HG03066 (cell line): Measurements from ENCODE around the gene MOCS3.

Experiments used
- ATAC-seq: cut with Tn5 transposase; IDR thresholded peaks from one replicate; pipeline ENCODE4 v1.9.1; 2021; ENCODE audit warnings: low read depth; ENCODE audit not compliant: unreplicated experiment

MOCS3 gene

GRCh38 chr20:50980071-50980681, 21.6 kb downstream of the MOCS3 start:
- no peak for ATAC-seq

- no peak for ATAC-seq
Observed at GRCh38 chr20:50980851-50981713, 22.5 kb downstream of the MOCS3 start.

- no peak for ATAC-seq
Observed at GRCh38 chr20:50981714-50982048, 23.1 kb downstream of the MOCS3 start.

- no peak for ATAC-seq
Observed at GRCh38 chr20:50982363-50982762, 23.7 kb downstream of the MOCS3 start.

DNA sequence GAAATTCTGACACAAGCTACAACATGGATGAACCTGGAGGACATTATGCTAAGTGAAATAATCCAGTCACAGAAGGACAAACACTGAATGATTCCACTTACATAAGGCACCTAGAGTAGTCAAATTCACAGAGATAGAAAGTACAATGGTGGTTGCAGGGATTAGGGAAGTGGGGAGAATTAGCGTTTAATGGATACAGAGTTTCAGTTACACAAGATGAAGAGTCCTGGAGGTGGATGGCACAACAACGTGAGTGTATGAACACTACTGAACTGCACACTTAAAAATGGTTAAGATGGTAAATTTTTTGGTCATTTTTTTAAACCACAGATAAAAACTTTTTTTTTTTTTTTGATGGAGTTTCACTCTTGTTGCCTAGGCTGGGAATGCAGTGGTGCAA, 24.7 kb downstream of the MOCS3 start:
- no peak for ATAC-seq

DNA sequence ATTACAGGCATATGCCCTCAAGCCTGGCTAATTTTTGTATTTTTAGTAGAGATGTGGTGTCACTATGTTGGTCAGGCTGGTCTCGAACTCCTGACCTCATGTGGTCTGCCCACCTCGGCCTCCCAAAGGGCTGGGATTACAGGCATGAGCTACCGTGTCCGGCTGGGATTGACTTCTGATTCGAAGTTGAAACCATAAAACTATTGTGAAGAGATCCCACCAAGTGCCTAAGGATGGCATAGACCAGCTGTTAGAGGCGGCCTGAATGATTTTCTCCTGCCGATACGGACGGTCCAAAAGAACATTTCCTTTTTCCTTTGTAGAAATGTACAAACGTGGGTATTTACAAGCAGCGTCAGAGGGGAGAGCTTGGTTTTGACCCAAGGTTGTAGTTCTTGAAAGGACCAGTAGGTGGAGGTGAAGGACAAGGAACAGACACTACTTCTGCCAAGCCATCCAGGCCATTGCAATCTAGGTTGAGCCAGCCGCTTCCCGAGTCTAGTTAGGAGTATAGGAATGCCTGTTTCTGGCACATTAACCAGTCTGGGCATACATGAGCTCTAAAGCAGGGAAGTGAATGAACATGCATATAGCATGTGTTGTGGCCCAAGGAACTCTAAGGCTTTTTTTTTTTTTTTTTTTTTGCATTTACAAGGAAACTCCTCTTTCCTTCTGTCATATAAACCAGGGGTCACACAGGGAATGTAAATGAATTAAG, 29.0 kb downstream of the MOCS3 start:
- no peak for ATAC-seq

DNA sequence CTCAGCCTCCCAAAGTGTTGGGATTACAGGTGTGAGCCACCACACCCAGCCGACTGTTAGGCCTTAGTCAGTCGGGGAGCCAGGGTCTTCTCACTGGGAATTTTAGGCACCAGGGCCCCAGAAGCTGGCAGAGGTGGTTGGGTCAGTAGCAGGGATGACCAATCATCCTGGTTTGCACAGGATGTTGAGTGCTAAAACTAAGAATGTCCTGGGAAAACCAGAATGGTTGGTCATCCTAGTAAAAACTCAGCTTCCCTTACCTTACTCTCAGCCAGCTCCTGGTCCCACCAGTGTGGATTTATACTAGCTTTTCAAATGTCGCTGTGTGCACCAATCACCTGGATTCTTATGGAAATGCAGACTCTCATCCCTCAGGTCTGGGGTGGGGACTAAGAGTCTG, 32.5 kb downstream of the MOCS3 start:
- ATAC-seq: no peak

- no peak for ATAC-seq
Observed at GRCh38 chr20:50992336-50992732, 33.7 kb downstream of the MOCS3 start.

GRCh38 chr20:50992733-50993457, 34.3 kb downstream of the MOCS3 start:
- no peak for ATAC-seq

DNA sequence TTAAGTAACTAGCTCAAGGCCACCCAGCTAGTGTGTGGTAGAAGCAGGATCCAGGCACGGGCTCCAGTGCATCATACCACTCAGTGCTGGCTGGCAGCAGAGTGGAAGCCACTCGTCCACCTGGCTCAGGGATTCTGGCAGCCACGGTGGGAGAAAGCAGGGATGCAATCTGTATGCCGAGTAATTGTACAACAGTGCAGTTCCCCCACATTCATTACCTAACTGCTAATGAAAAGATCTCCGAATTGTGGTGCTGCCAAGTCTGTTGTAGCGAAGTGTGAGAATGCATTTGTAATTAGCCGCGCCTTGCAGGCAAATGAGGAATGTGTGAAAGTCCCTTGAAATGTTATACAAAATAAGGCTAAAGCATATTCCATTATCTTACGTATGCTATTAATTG, 35.3 kb downstream of the MOCS3 start:
- no peak for ATAC-seq

GRCh38 chr20:50995506-50995905, 36.9 kb downstream of the MOCS3 start:
- no peak for ATAC-seq

DNA sequence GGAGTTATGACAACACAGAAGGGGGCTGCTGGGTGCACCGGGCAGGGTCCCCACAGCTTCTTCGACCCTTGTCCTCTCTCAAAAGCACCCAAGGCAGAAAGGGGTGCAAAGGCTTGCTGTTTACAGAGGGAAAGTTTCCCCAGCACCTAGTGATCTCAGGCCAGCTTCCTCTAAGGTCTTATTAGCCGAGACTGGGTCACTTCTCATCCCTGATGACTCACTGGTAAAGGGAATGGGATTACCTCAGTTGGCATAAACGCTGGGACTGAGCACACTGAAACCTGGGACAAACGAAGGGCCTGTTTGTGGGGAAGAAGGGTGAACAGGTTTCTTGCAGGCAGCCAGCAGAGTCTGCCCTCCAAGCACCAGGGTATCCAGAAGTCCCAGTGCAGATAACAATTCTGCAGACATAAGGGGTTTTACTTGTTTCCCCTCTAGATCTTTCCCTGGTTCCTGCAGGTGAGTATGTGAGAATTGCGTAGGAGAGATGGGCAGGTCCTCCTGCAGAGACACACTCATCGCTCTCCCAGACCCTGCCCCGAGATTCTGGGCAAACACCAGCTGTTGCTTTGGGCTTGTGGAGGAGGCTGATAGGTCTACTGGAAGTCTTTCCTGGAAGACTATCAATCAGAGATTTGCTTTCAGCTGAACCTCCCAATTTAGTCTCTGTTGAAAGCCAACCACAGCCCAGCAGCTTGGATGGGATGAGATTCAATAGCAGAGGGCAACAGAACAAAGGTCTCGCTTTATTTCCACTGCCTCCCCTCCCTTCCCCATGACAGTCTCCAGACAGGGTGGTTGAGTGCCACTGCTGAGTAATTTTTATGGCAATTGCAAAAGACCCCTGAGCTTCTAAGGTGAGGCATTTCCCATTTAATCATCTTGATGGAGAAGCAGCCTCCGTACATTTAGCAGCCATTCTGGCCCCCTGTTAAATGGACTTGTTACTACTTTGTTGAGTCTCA, 38.6 kb downstream of the MOCS3 start:
- no peak for ATAC-seq

DNA sequence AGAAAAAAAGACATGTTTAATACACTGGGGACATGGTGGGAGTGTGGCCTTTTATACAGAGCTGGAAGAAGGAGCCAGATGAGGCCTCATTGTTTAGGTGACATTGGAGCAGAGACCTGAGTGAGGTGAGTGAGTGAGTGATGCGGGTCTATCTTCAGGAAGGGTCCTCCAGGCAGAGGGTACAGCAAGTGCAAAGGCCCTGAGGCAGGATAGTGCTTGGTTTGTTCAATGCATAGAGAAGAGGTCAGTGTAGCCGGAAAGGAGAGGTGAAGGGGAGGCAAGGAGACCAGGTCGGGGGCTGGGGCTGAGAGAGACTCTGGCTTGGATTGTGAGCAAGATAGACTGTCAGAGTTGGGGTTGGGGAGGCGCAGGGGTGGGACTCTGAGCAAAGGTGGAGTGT, 40.7 kb downstream of the MOCS3 start:
- ATAC-seq: no peak

DNA sequence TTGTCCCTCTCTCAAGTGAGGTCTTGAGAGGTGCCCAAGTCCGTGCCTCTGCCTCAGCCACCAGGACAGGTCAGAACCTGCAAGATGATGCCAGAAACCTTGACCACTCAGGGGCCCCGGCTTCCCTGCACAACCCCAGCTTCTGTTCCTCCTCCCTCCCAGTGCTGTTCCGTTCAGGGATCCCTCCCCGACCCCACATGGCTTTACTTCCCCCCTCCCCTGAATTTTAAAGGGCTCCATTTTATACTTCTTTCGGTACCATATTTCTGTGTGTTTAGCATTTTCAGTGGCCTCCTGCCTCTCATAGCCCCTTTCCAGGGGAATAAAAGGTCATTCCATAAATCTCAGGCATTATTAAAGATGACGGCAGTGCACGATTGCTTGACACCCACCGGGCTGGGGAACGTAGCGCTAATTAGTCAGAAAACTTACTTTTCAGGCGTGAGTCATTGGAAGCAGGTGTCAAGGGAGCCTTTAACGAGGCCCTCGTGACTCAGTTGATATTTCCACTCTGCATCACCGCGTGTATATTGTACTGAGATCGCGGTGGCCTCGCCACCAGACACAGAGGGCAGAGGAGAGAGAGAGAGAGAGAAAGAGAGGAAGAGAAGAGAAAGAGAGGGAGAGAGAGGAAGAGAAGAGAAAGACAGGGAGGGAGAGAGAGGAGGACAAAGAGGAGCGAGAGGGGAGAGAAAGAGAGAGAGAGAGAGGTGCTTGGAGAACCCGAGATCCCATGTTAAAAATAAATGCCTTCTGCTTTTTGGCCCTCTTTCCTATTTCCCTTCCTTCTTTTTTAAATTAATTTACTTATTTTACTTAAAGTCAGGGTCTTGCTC, 43.0 kb downstream of the MOCS3 start:
- no peak for ATAC-seq

DNA sequence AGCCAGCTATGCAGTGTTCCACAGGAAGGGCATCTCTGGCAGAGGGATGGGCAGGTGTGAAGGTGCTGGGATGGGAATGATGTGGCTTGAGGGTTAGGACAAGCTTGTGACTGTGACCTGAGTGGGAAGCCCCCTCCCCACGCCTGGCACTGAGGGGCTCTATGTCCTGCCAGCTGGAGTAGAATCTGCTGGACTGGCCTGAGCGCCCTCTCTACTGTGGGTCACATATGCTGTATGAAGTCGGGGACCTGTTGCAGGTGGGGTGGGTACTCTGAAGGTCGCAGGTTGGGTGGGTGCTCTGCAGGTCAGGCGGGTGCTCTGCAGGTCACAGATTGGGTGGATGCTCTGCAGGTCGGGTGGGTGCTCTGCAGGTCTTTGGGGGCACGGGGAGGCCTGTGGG, 44.0 kb downstream of the MOCS3 start:
- ATAC-seq: no peak

DNA sequence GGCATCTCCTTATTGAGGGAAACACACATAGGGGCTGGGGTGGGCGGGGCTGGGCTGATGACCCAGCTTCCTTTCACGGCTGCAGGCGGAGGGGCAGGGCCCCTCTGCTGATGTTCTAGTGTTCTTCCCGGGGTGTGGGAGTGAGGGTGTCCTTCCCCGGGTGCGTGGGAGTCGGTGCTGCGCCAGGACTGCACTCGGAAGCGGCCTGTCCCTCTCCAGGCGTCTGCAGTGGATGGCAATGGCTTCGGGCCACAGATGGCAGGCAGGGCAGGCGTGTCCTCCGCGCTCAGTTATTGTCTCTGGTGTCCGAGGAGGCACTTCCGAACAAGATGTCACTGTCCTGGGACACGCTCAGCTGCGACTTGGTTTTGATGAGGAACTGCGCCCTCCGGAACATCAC, 45.1 kb downstream of the MOCS3 start:
- ATAC-seq: no peak

GRCh38 chr20:51004305-51004727, 45.7 kb downstream of the MOCS3 start:
- no peak for ATAC-seq

DNA sequence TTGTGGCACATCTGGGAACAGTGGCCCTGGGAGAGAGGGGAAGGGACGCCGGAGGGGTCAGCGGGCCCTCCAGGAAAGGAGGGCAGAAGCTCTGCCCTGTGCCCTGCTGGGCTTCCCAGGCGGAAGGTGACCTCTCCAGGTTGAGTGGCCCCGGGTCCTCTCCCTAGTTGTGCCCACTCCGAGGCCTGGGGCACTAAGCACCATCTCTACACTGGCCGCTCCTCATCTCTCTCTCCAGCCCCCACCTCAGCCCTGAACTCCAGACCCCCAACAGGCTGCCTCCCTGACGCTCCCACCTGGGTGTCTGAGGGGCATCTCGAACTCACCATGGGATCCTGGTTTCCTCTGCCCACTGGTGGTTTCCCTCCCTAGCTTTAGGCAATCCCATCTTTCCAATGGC, 46.2 kb downstream of the MOCS3 start:
- ATAC-seq: no peak

- ATAC-seq: no peak
Observed at GRCh38 chr20:51005214-51005613, 46.6 kb downstream of the MOCS3 start.
